NCI-H2227 (cell line): Measurements from ENCODE around the gene NFASC.

ENCODE experiments used
- DNase-seq: peaks from one replicate; lab custom pipeline; 2025; ENCODE audit not compliant: unreplicated experiment; lab: John Stamatoyannopoulos, UW

Gene NFASC

GRCh38 chr1:204958317-204959307 is 88.0 kb downstream of the NFASC start:
- no peak for DNase-seq

- DNase-seq: no peak
Measured at GRCh38 chr1:204959374-204959773, 88.7 kb downstream of the NFASC start.

- DNase-seq: no peak
Measured at GRCh38 chr1:204959836-204960235, 89.2 kb downstream of the NFASC start.

- DNase-seq: no peak
Measured at GRCh38 chr1:204960306-204961125, 89.9 kb downstream of the NFASC start.

- DNase-seq: no peak
Measured at GRCh38 chr1:204961765-204962419, 91.2 kb downstream of the NFASC start.

- DNase-seq: no peak
Measured at GRCh38 chr1:204962742-204963632, 92.3 kb downstream of the NFASC start.

GRCh38 chr1:204967451-204967850 is 96.8 kb downstream of the NFASC start:
- DNase-seq: peak; percentile 51

GRCh38 chr1:204968135-204968534 is 97.5 kb downstream of the NFASC start:
- no peak for DNase-seq

GRCh38 chr1:204968951-204969350 is 98.3 kb downstream of the NFASC start:
- DNase-seq: no peak

- DNase-seq: no peak
Measured at GRCh38 chr1:204970937-204971336, 100.3 kb downstream of the NFASC start.

GRCh38 chr1:204971517-204972336 is 101.1 kb downstream of the NFASC start:
- DNase-seq: no peak

GRCh38 chr1:204972426-204972825 is 101.8 kb downstream of the NFASC start:
- DNase-seq: no peak

GRCh38 chr1:204973449-204973848 is 102.8 kb downstream of the NFASC start:
- no peak for DNase-seq

GRCh38 chr1:204974327-204974726 is 103.7 kb downstream of the NFASC start:
- no peak for DNase-seq

- DNase-seq: no peak
Measured at GRCh38 chr1:204975021-204975420, 104.4 kb downstream of the NFASC start.

- DNase-seq: peak; percentile 74
Measured at GRCh38 chr1:204975568-204976235, 105.0 kb downstream of the NFASC start.

- no peak for DNase-seq
Measured at GRCh38 chr1:204976646-204977045, 106.0 kb downstream of the NFASC start.

- DNase-seq: no peak
Measured at GRCh38 chr1:204977318-204977717, 106.7 kb downstream of the NFASC start.

GRCh38 chr1:204978782-204979181 is 108.1 kb downstream of the NFASC start:
- DNase-seq: no peak
